HepG2 (cell line): ENCODE data around the gene SMIM38. TPM values are rescaled to one million over a fixed set of nuclear protein-coding genes. Genes with fewer than 3 reads are reported as not detected.

Experiments
- ARID4A ChIP-seq: sonication (generic); formaldehyde crosslinking; IDR thresholded peaks from 2 replicates; pipeline ENCODE4 v1.5.0; 2020; ENCODE audit warnings: mild to moderate bottlenecking, missing genetic modification reagents, borderline replicate concordance
- DDIT3 ChIP-seq: sonication (generic); formaldehyde crosslinking; IDR thresholded peaks from 2 replicates; pipeline ENCODE4 v1.4.0; 2020; ENCODE audit warnings: mild to moderate bottlenecking, missing genetic modification reagents
- HNF1B ChIP-seq: sonication (generic); formaldehyde crosslinking; IDR thresholded peaks from 2 replicates; pipeline ENCODE4 v1.5.1; 2020; ENCODE audit warnings: mild to moderate bottlenecking, moderate library complexity, missing genetic modification reagents
- IKZF1 ChIP-seq: fragments of 450-650 bp; IDR thresholded peaks from 2 replicates; pipeline ENCODE4 v1.7.1; 2016
- MBNL3 ChIP-seq: fragments of 250-450 bp; sonication (Bioruptor Pico); conservative IDR thresholded peaks from 2 replicates; pipeline ENCODE4 v1.8.0; 2022; ENCODE audit warnings: mild to moderate bottlenecking, inconsistent platforms
- MLX ChIP-seq: IDR thresholded peaks from 2 replicates; pipeline ENCODE4 v1.6.1; 2016
- NBN ChIP-seq: fragments of 450-650 bp; conservative IDR thresholded peaks from 2 replicates; pipeline ENCODE4 v1.6.1; 2017
- NCOR1 ChIP-seq: fragments of 200-600 bp; sonication (generic); IDR thresholded peaks from 2 replicates; pipeline ENCODE4 v1.7.0; 2017; ENCODE audit warnings: antibody characterized with exemption, low read length, borderline replicate concordance
- NR2C2 ChIP-seq: sonication (generic); formaldehyde crosslinking; IDR thresholded peaks from 2 replicates; pipeline ENCODE4 v1.4.0; 2020; ENCODE audit warnings: missing genetic modification reagents, mild to moderate bottlenecking, moderate library complexity, borderline replicate concordance
- ZFYVE20 ChIP-seq: sonication (generic); formaldehyde crosslinking; IDR thresholded peaks from 2 replicates; pipeline ENCODE4 v1.8.0; 2023; ENCODE audit warnings: low read depth, mild to moderate bottlenecking, moderate library complexity, missing genetic modification reagents, borderline replicate concordance
- ZNF367 ChIP-seq: sonication (generic); formaldehyde crosslinking; IDR thresholded peaks from 2 replicates; pipeline ENCODE4 v1.4.0; 2020; ENCODE audit warnings: missing genetic modification reagents, borderline replicate concordance
- ZNF589 ChIP-seq: sonication (generic); formaldehyde crosslinking; conservative IDR thresholded peaks from 2 replicates; pipeline ENCODE4 v1.8.0; 2022; ENCODE audit warnings: mild to moderate bottlenecking, moderate library complexity, missing genetic modification reagents
- ZNF646 ChIP-seq: sonication (generic); formaldehyde crosslinking; IDR thresholded peaks from 2 replicates; pipeline ENCODE4 v1.9.0; 2021; ENCODE audit warnings: mild to moderate bottlenecking, missing genetic modification reagents
- ZNF703 ChIP-seq: sonication (generic); formaldehyde crosslinking; IDR thresholded peaks from 2 replicates; pipeline ENCODE4 v1.5.1; 2020; ENCODE audit warnings: missing genetic modification reagents, mild to moderate bottlenecking, moderate library complexity, borderline replicate concordance
- polyA plus RNA-seq, 8 experiments: library from polyadenylated mRNA; depleted of rRNA in 3 of 8; stranded (reverse) in 7 of 8; unstranded in 1 of 8; fragments of >200 nt; fragmentation: Illumina TruSeq in 4 of 8; extraction: Trizol in 4 of 8; gene quantifications; 2 replicates each; pipeline versions ENCODE4 v1.2.1 to v1.2.3, GENCODE V29; 2011 to 2016; ENCODE audit warnings: low read depth in 4 of 8, missing spikeins in 1 of 8, mixed read lengths in 1 of 8; ENCODE audit not compliant: insufficient read depth in 1 of 8
- total RNA-seq, 5 experiments: library from RNA; depleted of rRNA; stranded (reverse); fragments of >200 nt; fragmentation: Illumina TruSeq; extraction: Trizol; gene quantifications; 2 replicates each; pipeline ENCODE4 v1.2.3, GENCODE V29; 2016; ENCODE audit warnings: low read depth in 1 of 5

Gene SMIM38
- total and polyA plus RNA-seq, 2 of the 13 experiments (the other 11 are each of a cell fraction or from before 2014, with no cell fraction given): 0.30 to 0.40 TPM

- TF ChIP-seq ARID4A (CRISPR knock-in tag) (0 out of 2 replicates have a peak, but pooled peaks have one; percentile 9), ZNF589 (CRISPR knock-in tag) (no peak), MLX (CRISPR knock-in tag) (no peak), ZFYVE20 (CRISPR knock-in tag) (no peak), DDIT3 (CRISPR knock-in tag) (no peak), IKZF1 (no peak), NBN (no peak), HNF1B (CRISPR knock-in tag) (no peak), ZNF646 (CRISPR knock-in tag) (no peak), NR2C2 (0 out of 2 replicates have a peak, but pooled peaks have one; percentile 17), MBNL3 (CRISPR knock-in tag) (no peak), ZNF367 (no peak), ZNF703 (CRISPR knock-in tag) (no peak), NCOR1 (no peak)
These were observed at the start of gene SMIM38 (continued) for GRCh38 chr11:69155302-69156234.
